WTC11 (cell line): ENCODE data around the gene EMX2.

ENCODE experiments used
- CTCF ChIP-seq: fragments of 200-600 bp; IDR thresholded peaks from 2 replicates; pipeline ENCODE4 v1.8.0; 2022; ENCODE audit warnings: antibody characterized with exemption
- NFYB ChIP-seq: sonication (generic); formaldehyde crosslinking; conservative IDR thresholded peaks from 2 replicates; pipeline ENCODE4 v1.8.0; 2022; ENCODE audit warnings: low read depth, missing genetic modification reagents
- TF ChIP-seq, protein P1 (sequence below): sonication (generic); formaldehyde crosslinking; IDR thresholded peaks from 2 replicates; pipeline ENCODE4 v1.8.1; 2023; ENCODE audit warnings: mild to moderate bottlenecking, missing genetic modification reagents

GRCh38 chr10:117509573-117509972, 33.0 kb upstream of the EMX2 start:
- TF ChIP-seq, protein P1, sequence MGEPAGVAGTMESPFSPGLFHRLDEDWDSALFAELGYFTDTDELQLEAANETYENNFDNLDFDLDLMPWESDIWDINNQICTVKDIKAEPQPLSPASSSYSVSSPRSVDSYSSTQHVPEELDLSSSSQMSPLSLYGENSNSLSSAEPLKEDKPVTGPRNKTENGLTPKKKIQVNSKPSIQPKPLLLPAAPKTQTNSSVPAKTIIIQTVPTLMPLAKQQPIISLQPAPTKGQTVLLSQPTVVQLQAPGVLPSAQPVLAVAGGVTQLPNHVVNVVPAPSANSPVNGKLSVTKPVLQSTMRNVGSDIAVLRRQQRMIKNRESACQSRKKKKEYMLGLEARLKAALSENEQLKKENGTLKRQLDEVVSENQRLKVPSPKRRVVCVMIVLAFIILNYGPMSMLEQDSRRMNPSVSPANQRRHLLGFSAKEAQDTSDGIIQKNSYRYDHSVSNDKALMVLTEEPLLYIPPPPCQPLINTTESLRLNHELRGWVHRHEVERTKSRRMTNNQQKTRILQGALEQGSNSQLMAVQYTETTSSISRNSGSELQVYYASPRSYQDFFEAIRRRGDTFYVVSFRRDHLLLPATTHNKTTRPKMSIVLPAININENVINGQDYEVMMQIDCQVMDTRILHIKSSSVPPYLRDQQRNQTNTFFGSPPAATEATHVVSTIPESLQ (CRISPR knock-in tag): no peak
- TF ChIP-seq CTCF (no peak), NFYB (no peak)
